Measurements from ENCODE around the gene F11R. TPM values are rescaled to one million over a fixed set of nuclear protein-coding genes. Genes with fewer than 3 reads are reported as not detected.

F11R gene
- total and polyA plus RNA-seq, 2 donors (not counting 3 experiments of a cell fraction or from before 2014, with no cell fraction given): 97.0 to 124 TPM

GRCh38 chr1:160978510-160978927, 42.4 kb downstream of the F11R start:
- Histone ChIP-seq H3K4me3 (replicated peaks in 1 of 3; ENCODE audit: insufficient read depth in 1 of 3, low read depth in 1 of 3, low read length in 3 of 3) (no peak overlapping the region), H3K79me2 (ENCODE audit: control insufficient read depth, insufficient read depth, low read length) (no peaks in the 10 kb centered on the region), H4K20me1 (replicated peaks; ENCODE audit: control insufficient read depth, extremely low read depth, insufficient read depth, low read length) (no peaks in the 10 kb centered on the region), H3K4me1 (ENCODE audit: control insufficient read depth, extremely low read depth, insufficient read depth, low read length) (no peaks in the 10 kb centered on the region), H3K27me3 (ENCODE audit: control insufficient read depth in 2 of 2, insufficient read depth in 2 of 2, low read length in 2 of 2) (peaks cover 2 to 15% of the 10 kb centered on the region in 2 experiments), H3K4me2 (ENCODE audit: insufficient read depth, low read length) (no peak overlapping the region), H3K36me3 (ENCODE audit: control insufficient read depth in 2 of 2, extremely low read depth in 1 of 2, insufficient read depth in 2 of 2, low read length in 2 of 2) (no peaks in the 10 kb centered on the region), H3K9me3 (replicated peaks; ENCODE audit: control insufficient read depth, insufficient read depth, low read length) (no peaks in the 10 kb centered on the region), H3K9ac (replicated peaks; ENCODE audit: extremely low read depth, insufficient read depth, low read length) (no peak overlapping the region), H2AFZ (ENCODE audit: low read depth, low read length) (no peak overlapping the region), H3K27ac (ENCODE audit: insufficient read depth, low read depth, low read length) (no peak overlapping the region), H3K9me1 (replicated peaks; ENCODE audit: control insufficient read depth, extremely low read depth, insufficient read depth, low read length) (no peaks in the 10 kb centered on the region)
- TF ChIP-seq, protein P1, sequence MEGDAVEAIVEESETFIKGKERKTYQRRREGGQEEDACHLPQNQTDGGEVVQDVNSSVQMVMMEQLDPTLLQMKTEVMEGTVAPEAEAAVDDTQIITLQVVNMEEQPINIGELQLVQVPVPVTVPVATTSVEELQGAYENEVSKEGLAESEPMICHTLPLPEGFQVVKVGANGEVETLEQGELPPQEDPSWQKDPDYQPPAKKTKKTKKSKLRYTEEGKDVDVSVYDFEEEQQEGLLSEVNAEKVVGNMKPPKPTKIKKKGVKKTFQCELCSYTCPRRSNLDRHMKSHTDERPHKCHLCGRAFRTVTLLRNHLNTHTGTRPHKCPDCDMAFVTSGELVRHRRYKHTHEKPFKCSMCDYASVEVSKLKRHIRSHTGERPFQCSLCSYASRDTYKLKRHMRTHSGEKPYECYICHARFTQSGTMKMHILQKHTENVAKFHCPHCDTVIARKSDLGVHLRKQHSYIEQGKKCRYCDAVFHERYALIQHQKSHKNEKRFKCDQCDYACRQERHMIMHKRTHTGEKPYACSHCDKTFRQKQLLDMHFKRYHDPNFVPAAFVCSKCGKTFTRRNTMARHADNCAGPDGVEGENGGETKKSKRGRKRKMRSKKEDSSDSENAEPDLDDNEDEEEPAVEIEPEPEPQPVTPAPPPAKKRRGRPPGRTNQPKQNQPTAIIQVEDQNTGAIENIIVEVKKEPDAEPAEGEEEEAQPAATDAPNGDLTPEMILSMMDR (IDR thresholded peaks at IDR 0.05; ENCODE audit: extremely low read depth in 1 of 2, insufficient read depth in 1 of 2, low read depth in 1 of 2, low read length in 2 of 2): no peak
- TF ChIP-seq GATA2 (IDR thresholded peaks at IDR 0.05; ENCODE audit: insufficient read depth, insufficient read length, low read depth, low read length) (no peak), FOS (IDR thresholded peaks at IDR 0.05; ENCODE audit: borderline replicate concordance, insufficient read depth, low read length) (no peak), EZH2 (IDR thresholded peaks at IDR 0.05; ENCODE audit: borderline replicate concordance, low read depth, low read length, severe bottlenecking) (no peak), MAX (IDR thresholded peaks at IDR 0.05; ENCODE audit: insufficient read depth, insufficient read length) (no peak), JUN (IDR thresholded peaks at IDR 0.05; ENCODE audit: borderline replicate concordance, insufficient read depth, insufficient read length, low read depth) (no peak), MYC (IDR thresholded peaks at IDR 0.05; ENCODE audit: low read depth, low read length) (no peak), POLR2A (IDR thresholded peaks at IDR 0.05; ENCODE audit: low read depth, low read length) (no peak), POLR2AphosphoS5 (IDR thresholded peaks at IDR 0.05; ENCODE audit: insufficient read depth, low read depth, low read length) (no peak)
- BruUV-seq (replicated peaks): no TSS peak
- POLR2A ChIA-PET: no interaction called here
- no peak for DNase-seq (ENCODE audit: low read depth, low spot score)
- dilution Hi-C loops (cut with MboI; ENCODE audit: extremely low pct_ligation_motif_present, low sequenced_read_pairs): no loop called here
- FAIRE-seq: no peak
- CTCF ChIA-PET: interaction anchor here (1.0 to 4.3 kb wide), 5 partner anchors 9 to 27 kb away, joined by 3 to 22 read pairs (median 4); no protein-coding TSS in a partner anchor
- intact Hi-C loops (cut with micrococcal nuclease): no loop called here
